Cardiac muscle cell (in vitro differentiated cells and primary cell): Measurements from ENCODE around the gene MRPS10. TPM values are rescaled to one million over a fixed set of nuclear protein-coding genes. Genes with fewer than 3 reads are reported as not detected.

Experiments
- DNase-seq, 2 donors: peaks; one replicate each; pipeline versions ENCODE4 v3.0.0 to v3.0.0-alpha.2; 2010 to 2017; ENCODE audit warnings: low read depth in 1 of 2, low spot score in 1 of 2
- H3K27ac ChIP-seq: fragments of 200-600 bp; sonication (generic); 2 replicates; pipeline ENCODE4 v1.5.1; 2016
- H3K27me3 ChIP-seq: fragments of 200-600 bp; sonication (generic); 2 replicates; pipeline ENCODE4 v1.6.0; 2016; ENCODE audit warnings: control low read depth
- H3K36me3 ChIP-seq: fragments of 200-600 bp; sonication (generic); 2 replicates; pipeline ENCODE4 v1.5.1; 2016; ENCODE audit warnings: control low read depth
- H3K4me1 ChIP-seq: fragments of 200-600 bp; sonication (generic); 2 replicates; pipeline ENCODE4 v1.8.1; 2017; ENCODE audit warnings: low read depth, mild to moderate bottlenecking, mixed run types
- H3K4me3 ChIP-seq: fragments of 200-600 bp; sonication (generic); 2 replicates; pipeline ENCODE4 v1.5.1; 2016; ENCODE audit warnings: mild to moderate bottlenecking
- H3K9me3 ChIP-seq: fragments of 200-600 bp; sonication (generic); 2 replicates; pipeline ENCODE4 v1.5.1; 2017; ENCODE audit warnings: low read depth, mild to moderate bottlenecking, control low read depth
- polyA plus RNA-seq: library from polyadenylated mRNA; unstranded; fragments of >200 nt; fragmentation: Nextera tagmentation; extraction: Ambion mirVana; gene quantifications from 2 replicates; pipeline ENCODE4 v1.2.1, GENCODE V29; 2016
- total RNA-seq: library from RNA; depleted of rRNA; stranded (reverse); fragments of >200 nt; gene quantifications from 2 replicates; pipeline ENCODE4 v1.2.3, GENCODE V29; 2016
- TF ChIP-seq, protein P1 (sequence below): IDR thresholded peaks from 2 replicates; pipeline ENCODE4 v1.5.1; 2012; ENCODE audit warnings: low read depth, mild to moderate bottlenecking, low read length

MRPS10 gene
- total and polyA plus RNA-seq, 2 experiments from 2014 or later, result 15.8 to 39.8 TPM

DNA sequence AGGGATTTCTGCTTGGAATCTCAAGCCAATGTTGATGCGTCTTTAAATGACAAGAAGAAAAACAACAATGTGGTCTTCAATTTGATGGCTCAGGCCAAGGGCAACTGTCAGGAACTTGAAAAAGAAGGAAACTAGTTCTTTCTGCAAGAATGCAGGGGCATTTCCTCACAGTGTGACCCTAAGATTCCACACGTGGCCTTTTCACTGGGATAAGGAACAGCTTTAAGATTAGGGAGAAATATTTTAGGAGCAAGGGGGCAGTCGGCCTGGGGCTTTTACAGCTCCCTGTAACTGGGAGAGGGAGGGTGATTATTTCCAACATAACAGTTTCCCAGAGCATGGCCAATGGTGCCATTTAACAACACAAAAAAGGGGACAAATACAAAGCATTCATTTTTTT, 39.4 kb upstream of the MRPS10 start:
- H3K4me3 ChIP-seq, result no peak overlapping the region
- no peaks in the 10 kb centered on the region for H3K9me3 ChIP-seq
- H3K36me3 ChIP-seq, result peaks cover 14% of the 10 kb centered on the region
- TF ChIP-seq, protein P1, sequence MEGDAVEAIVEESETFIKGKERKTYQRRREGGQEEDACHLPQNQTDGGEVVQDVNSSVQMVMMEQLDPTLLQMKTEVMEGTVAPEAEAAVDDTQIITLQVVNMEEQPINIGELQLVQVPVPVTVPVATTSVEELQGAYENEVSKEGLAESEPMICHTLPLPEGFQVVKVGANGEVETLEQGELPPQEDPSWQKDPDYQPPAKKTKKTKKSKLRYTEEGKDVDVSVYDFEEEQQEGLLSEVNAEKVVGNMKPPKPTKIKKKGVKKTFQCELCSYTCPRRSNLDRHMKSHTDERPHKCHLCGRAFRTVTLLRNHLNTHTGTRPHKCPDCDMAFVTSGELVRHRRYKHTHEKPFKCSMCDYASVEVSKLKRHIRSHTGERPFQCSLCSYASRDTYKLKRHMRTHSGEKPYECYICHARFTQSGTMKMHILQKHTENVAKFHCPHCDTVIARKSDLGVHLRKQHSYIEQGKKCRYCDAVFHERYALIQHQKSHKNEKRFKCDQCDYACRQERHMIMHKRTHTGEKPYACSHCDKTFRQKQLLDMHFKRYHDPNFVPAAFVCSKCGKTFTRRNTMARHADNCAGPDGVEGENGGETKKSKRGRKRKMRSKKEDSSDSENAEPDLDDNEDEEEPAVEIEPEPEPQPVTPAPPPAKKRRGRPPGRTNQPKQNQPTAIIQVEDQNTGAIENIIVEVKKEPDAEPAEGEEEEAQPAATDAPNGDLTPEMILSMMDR, result no peak
- peak in 1 of 2 donors; percentile 42 for DNase-seq
- H3K27ac ChIP-seq, result no peak overlapping the region
- H3K4me1 ChIP-seq, result no peaks in the 10 kb centered on the region
- H3K27me3 ChIP-seq, result no peaks in the 10 kb centered on the region

DNA sequence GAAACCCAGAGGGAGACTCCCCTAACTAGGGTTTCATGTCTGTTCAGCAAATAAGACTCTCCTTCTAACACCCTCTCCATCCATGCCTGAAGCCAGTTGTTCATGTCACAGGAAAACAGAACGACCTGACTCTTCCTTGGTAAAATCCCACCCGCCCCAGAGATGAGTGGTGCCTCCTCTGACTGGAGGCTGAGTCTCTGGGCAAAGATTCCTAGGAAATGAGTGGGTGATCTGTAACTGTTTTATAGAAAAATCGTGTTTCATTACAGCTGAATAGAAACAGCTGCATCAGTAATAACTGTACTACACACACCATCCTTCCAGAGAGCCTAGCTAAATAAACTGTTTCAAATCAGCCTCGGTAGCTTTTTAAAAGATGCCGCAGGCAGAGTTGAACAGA, 37.4 kb upstream of the MRPS10 start:
- no peak overlapping the region for H3K27ac ChIP-seq
- no peak overlapping the region for H3K4me3 ChIP-seq
- no peaks in the 10 kb centered on the region for H3K27me3 ChIP-seq
- H3K36me3 ChIP-seq, result peaks cover 14% of the 10 kb centered on the region
- DNase-seq, result no peak
- TF ChIP-seq, protein P1, result no peak
- H3K4me1 ChIP-seq, result no peaks in the 10 kb centered on the region
- no peaks in the 10 kb centered on the region for H3K9me3 ChIP-seq

DNA sequence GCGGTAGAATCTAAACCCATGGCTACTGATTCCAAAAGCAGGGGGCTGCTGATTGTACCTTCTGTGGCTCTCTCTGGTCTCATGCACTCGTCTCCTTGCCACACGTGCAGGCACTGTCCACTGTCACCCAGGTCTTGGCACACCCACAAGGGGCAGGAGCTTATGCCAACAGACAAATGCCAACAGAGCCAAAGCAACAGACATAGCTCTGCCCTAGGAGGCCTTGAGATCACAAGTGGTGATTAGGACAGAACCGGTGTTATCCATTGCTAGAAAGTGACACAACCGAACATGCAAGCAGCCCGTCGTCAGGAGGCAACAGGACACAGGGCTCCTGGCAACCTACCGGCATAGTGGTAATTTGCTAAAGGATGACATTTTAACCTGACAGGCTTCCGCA, 36.8 kb upstream of the MRPS10 start:
- no peaks in the 10 kb centered on the region for H3K27me3 ChIP-seq
- no peak for DNase-seq
- H3K9me3 ChIP-seq, result no peaks in the 10 kb centered on the region
- H3K4me3 ChIP-seq, result no peak overlapping the region
- TF ChIP-seq, protein P1, result no peak
- H3K4me1 ChIP-seq, result no peaks in the 10 kb centered on the region
- H3K36me3 ChIP-seq, result peaks cover 14% of the 10 kb centered on the region
- no peak overlapping the region for H3K27ac ChIP-seq

DNA sequence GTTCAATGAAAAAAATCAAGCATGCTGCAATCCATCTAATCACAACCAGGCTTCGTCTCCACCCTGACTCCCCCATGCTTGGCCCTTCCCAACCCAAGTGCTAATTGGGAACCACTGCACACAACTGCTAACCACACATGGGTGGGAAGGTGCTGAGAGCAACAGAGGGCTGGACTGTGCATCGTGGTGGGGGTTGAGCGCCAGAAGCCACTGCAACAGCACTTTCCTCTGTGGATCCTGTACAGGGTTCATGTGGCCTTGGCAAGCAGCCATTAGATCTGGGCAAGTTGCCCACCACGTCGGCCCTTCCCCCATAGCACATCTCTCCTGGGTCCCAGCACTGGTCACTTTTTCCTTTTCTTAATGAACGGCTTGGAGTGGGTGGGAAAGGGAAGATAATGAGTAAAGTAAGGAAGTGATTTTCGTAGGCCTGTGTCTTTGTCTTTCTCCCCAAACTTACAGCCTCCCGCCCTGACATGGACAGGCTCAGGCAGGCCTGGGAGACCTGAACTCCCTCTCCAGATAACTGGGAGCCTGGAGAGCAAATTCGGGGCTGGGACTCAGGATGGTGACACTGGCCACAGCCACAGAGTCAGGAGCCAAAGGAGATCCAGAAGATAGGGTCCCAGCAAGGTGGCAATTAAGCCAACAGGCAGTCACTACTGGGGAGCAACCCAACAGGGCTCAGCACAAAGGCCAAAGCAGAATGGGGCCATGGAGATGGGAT, 34.4 kb upstream of the MRPS10 start:
- TF ChIP-seq, protein P1, result no peak
- DNase-seq, result peak; percentile 20 to 84
- Histone ChIP-seq H3K27me3 (no peaks in the 10 kb centered on the region), H3K4me3 (no peak overlapping the region), H3K4me1 (no peaks in the 10 kb centered on the region), H3K36me3 (peaks cover 16% of the 10 kb centered on the region), H3K27ac (no peak overlapping the region), H3K9me3 (no peaks in the 10 kb centered on the region)

DNA sequence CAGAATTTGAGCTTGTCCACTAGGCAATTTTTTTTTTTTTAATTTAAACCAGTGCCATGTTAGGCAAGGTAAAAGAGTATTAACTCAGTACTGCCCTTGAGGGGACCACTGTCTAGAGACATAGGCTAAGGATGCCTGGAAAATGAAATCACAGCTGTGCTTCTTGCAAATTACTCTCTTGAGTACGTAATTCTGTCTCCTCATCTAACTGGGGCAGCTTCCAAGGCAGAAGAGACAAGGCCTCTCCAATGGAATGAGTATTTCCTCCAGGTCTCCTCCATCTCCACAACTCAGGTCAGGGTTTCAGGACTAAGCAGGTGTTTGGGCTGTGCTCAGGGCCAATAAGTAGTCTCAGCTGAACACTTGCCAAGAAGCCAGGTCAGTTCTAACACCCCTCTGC, 33.8 kb upstream of the MRPS10 start:
- Histone ChIP-seq H3K4me3 (no peak overlapping the region), H3K4me1 (no peaks in the 10 kb centered on the region), H3K36me3 (peaks cover 17% of the 10 kb centered on the region), H3K27ac (no peak overlapping the region), H3K9me3 (no peaks in the 10 kb centered on the region), H3K27me3 (no peaks in the 10 kb centered on the region)
- no peak for DNase-seq
- TF ChIP-seq, protein P1, result no peak
